ENCODE results near the gene RNF213.

Gene RNF213

GRCh38 chr17:80419255-80419654 is 158.6 kb downstream of the RNF213 start:
- DNase-seq (ENCODE audit: low read depth) = no peak

- DNase-seq (ENCODE audit: low read depth) = no peak
Measured at GRCh38 chr17:80421381-80422090, 160.9 kb downstream of the RNF213 start.

- no peak for DNase-seq (ENCODE audit: low read depth)
Measured at GRCh38 chr17:80422276-80422675, 161.6 kb downstream of the RNF213 start.

GRCh38 chr17:80422981-80423380 is 162.3 kb downstream of the RNF213 start:
- no peak for DNase-seq (ENCODE audit: low read depth)

- no peak for DNase-seq (ENCODE audit: low read depth)
Measured at GRCh38 chr17:80423536-80424225, 163.0 kb downstream of the RNF213 start.

GRCh38 chr17:80424261-80424660 is 163.6 kb downstream of the RNF213 start:
- DNase-seq (ENCODE audit: low read depth) = no peak

GRCh38 chr17:80424878-80425765 is 164.5 kb downstream of the RNF213 start:
- DNase-seq (ENCODE audit: low read depth) = no peak

GRCh38 chr17:80425835-80426426 is 165.3 kb downstream of the RNF213 start:
- DNase-seq (ENCODE audit: low read depth) = no peak

- DNase-seq (ENCODE audit: low read depth) = peak; percentile 69
Measured at GRCh38 chr17:80426671-80427326, 166.1 kb downstream of the RNF213 start.

- no peak for DNase-seq (ENCODE audit: low read depth)
Measured at GRCh38 chr17:80427366-80428282, 167.0 kb downstream of the RNF213 start.

- no peak for DNase-seq (ENCODE audit: low read depth)
Measured at GRCh38 chr17:80428363-80428762, 167.7 kb downstream of the RNF213 start.

- no peak for DNase-seq (ENCODE audit: low read depth)
Measured at GRCh38 chr17:80428796-80429195, 168.1 kb downstream of the RNF213 start.

- no peak for DNase-seq (ENCODE audit: low read depth)
Measured at GRCh38 chr17:80429356-80430275, 169.0 kb downstream of the RNF213 start.

- DNase-seq (ENCODE audit: low read depth) = no peak
Measured at GRCh38 chr17:80430446-80431245, 170.0 kb downstream of the RNF213 start.

- no peak for DNase-seq (ENCODE audit: low read depth)
Measured at GRCh38 chr17:80431246-80432195, 170.9 kb downstream of the RNF213 start.

GRCh38 chr17:80432350-80432955 is 171.8 kb downstream of the RNF213 start:
- DNase-seq (ENCODE audit: low read depth) = no peak

- no peak for DNase-seq (ENCODE audit: low read depth)
Measured at GRCh38 chr17:80432961-80433550, 172.4 kb downstream of the RNF213 start.

Data from T-helper 22 cell (primary cell).